HCT116 (cell line): ENCODE data around the gene COL23A1.

ENCODE experiments used
- ATF3 ChIP-seq: IDR thresholded peaks from 2 replicates; pipeline ENCODE4 v1.6.1; 2012
- POLR2A ChIP-seq: IDR thresholded peaks from 2 replicates; pipeline ENCODE4 v1.7.0; 2011; ENCODE audit warnings: borderline replicate concordance; ENCODE audit not compliant: insufficient read depth, insufficient read length; ENCODE audit errors: extremely low read depth
- RAD21 ChIP-seq: IDR thresholded peaks from 2 replicates; pipeline ENCODE4 v1.6.1; 2012; ENCODE audit warnings: low read depth, mild to moderate bottlenecking
- YY1 ChIP-seq: IDR thresholded peaks from 2 replicates; pipeline ENCODE4 v1.6.1; 2011; ENCODE audit warnings: low read length, low read depth, moderate library complexity, mild to moderate bottlenecking; ENCODE audit not compliant: insufficient replicate concordance; ENCODE audit errors: extremely low read depth
- ZNF274 ChIP-seq: fragments of 200-500 bp; sonication (Bioruptor generic); IDR thresholded peaks from 2 replicates; pipeline ENCODE4 v1.6.1; 2014; ENCODE audit warnings: mild to moderate bottlenecking, low read depth, low read length, inconsistent platforms
- TF ChIP-seq, protein P1 (sequence below), 3 experiments: fragments of 200-600 bp in 1 of 3; sonication (generic) in 1 of 3; IDR thresholded peaks in 2 of 3; conservative IDR thresholded peaks in 1 of 3; 2 replicates each; pipeline ENCODE4 v1.5.1; 2012 to 2017; ENCODE audit warnings: low read depth in 2 of 3, low read length in 2 of 3, antibody characterized with exemption in 1 of 3, borderline replicate concordance in 1 of 3, control low read depth in 1 of 3, mild to moderate bottlenecking in 1 of 3, mixed read lengths in 1 of 3, mixed run types in 1 of 3, moderate library complexity in 1 of 3; ENCODE audit not compliant: insufficient read depth in 1 of 3

DNA sequence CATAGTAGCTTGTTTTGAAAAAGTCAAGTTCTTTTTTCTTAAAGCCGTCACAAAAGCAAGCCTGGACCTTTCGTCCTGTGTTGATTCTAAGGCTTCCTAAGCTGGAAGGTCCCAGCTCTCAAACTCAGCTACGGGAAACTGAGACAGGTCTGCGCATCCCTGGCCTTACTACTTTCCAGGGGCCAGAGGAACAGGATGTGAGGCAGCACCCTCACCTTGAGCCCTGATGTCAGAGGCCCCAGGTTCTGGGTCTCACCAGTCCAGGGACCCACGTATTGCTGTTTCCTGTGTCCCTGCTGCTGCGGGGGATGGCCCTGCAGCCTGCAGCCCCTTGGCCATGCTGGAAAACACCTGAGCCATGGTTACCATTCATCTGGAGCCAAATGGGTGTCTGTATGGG lies 123.9 kb downstream of the COL23A1 start:
- TF ChIP-seq ZNF274 (no peak), YY1 (no peak), ATF3 (no peak), POLR2A (no peak), RAD21 (no peak)
- TF ChIP-seq, protein P1, sequence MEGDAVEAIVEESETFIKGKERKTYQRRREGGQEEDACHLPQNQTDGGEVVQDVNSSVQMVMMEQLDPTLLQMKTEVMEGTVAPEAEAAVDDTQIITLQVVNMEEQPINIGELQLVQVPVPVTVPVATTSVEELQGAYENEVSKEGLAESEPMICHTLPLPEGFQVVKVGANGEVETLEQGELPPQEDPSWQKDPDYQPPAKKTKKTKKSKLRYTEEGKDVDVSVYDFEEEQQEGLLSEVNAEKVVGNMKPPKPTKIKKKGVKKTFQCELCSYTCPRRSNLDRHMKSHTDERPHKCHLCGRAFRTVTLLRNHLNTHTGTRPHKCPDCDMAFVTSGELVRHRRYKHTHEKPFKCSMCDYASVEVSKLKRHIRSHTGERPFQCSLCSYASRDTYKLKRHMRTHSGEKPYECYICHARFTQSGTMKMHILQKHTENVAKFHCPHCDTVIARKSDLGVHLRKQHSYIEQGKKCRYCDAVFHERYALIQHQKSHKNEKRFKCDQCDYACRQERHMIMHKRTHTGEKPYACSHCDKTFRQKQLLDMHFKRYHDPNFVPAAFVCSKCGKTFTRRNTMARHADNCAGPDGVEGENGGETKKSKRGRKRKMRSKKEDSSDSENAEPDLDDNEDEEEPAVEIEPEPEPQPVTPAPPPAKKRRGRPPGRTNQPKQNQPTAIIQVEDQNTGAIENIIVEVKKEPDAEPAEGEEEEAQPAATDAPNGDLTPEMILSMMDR (IDR thresholded peaks at IDR 0.05 in 2 of 3, conservative IDR thresholded peaks at IDR 0.05 in 1 of 3; ENCODE audit: borderline replicate concordance in 1 of 3, insufficient read depth in 1 of 3, low read depth in 2 of 3, low read length in 2 of 3) = no peak
